Bone marrow (tissue), 2 donors: ENCODE data around the gene NKD2.
"Not testable (repeated sequence)": the region's sequence is repeated elsewhere in the genome, so short reads cannot be mapped to it uniquely, and the experiment has no call there.

Source experiments
- DNase-seq, 2 donors: peaks; one replicate each; lab custom pipeline; 2025; lab: John Stamatoyannopoulos, UW

The NKD2 gene

DNA sequence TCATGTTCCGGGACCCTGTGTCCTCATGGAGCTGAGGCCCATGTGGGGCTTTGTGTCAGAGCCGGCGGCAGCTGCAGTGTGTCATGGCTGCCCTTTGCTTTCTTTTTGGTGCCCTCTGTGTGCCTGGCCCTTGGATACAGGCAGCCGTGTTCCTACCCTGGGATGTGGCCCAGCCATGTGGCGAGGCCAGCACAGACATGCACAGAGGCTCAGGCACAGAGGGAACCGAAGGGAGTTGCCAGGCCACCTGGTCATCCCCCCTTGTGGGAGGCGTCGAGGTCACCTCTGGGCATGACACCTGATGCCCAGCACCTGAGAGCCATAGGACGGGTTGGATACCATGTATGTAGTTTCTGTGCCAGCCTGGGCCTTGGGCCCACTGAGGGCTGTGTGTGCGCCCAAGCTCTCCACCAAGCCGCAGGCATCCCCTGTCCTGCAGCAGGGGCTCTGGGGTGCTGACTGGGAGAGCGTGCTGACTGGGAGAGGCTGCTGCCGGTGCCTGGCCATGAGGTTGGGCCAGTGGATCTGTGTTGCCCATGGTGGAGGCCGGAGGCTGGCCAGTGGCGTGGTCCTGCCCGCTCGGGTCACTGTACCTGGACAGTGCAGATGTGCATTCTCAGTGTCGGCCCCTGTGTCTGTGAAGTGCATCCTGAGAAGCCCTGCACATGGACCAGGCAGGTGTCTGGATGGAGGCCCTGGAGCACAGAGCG is 4.8 kb downstream of the NKD2 start:
- no peak for DNase-seq

GRCh38 chr5:1013948-1014301 is 5.3 kb downstream of the NKD2 start:
- DNase-seq: no peak

GRCh38 chr5:1014346-1014745 is 5.7 kb downstream of the NKD2 start:
- no peak for DNase-seq

DNA sequence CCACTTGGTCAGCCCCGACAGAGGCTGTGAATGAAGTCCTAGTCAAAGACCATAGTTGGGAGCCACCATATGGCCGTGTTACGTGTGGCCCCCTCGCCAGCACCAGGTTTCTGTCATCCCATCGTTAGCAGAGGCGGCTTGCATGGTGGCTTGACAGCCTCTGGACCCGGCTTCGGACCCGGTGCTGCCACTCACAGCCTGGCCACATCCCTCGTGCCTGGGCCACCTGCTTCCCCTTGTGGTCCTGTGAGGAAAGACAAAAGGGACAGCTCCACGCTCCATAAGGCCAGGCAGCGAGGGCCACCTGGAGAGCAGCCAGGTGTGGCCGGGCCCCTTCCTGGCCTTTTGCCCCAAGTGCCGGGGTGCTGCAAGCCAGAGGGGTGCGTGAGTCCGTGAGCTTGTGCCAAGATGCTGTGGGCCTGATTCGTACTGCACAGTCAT is 6.2 kb downstream of the NKD2 start:
- DNase-seq: no peak

GRCh38 chr5:1015507-1015906 is 6.9 kb downstream of the NKD2 start:
- no peak for DNase-seq

DNA sequence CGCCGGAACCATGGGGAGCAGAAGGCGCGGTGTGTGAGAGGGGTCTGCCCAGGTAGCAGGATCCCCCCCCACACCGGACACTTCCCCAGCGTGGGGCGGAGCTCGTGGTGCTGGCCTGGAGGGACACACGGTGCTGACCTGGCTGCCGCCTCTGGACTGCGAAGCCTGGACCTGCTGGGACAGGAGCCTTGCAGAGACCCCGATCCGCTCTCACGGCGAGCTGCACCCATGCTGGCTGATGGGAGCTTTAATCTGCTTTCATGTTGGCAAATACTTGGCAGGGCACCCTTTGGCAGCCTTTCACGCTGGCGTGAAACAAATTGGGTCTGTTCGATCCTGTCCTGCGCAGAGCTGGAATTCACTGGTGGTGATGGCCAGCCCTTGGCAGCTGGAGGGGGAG is 7.4 kb downstream of the NKD2 start:
- no peak for DNase-seq

DNA sequence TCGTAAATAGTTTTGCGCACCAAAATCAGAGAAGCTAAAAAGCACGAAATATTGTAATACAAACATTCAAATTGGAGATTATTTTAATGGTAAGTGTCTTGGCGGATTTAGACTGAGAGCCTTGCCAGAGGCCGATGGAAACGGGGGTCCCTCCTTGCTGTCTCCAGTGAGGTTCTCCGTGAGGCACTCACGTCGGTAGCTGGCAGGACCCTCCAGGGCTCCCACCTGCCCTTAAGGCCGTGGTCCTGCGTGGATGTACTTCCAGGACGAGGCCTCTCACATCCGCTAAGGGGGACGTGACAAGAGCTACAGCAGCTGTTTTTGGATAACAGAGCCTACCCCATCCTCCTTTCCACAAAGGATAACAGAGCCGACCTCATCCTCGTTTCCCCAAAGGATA is 7.9 kb downstream of the NKD2 start:
- no peak for DNase-seq

GRCh38 chr5:1017056-1017455 is 8.5 kb downstream of the NKD2 start:
- DNase-seq: no peak

GRCh38 chr5:1017691-1018455 is 9.3 kb downstream of the NKD2 start:
- DNase-seq: no peak

GRCh38 chr5:1018596-1018995 is 10.0 kb downstream of the NKD2 start:
- DNase-seq: no peak

DNA sequence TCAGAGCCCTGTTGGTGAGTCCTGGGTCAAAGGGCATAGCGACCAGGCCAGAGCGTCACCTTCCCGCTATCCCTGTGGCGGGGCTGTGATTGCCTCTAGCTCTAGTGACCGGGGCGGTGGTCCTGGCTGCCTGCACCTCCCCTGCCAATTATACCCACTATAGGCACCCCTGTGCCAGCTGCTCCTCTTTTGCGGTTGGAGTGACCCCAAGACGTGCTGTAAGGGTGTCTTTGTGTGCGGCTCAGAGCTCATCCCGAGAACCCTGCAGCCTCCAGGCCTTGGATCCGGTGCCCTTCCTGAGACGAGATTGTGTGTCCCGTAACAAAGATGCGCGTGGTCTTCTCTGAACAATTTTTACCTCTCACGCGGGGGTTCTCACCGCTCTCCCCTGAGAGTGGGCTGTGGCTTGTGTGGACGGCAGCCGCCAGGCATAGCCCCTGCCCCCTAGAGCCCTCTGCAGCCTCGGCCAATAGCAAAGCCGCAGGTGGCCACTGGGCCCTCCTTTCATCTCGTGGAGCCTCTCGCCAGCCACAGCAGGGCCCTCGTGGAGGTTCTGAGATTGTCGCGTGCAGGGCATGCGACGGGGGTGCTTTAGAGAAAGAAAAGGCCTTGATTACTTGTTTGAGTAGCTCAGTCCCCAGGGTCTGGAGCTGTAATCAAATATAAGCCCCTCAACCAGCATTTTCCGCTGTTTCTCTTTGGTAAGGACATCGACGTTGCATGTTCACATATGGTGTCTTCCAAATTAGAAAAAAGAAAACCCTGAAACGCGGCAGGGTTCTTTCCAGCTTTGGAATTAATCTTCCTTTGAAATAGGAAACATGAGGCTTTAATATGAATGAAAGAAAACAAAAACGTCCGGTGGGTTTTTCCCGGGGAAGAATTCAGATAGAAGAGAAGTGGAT is 10.7 kb downstream of the NKD2 start:
- no peak for DNase-seq

- DNase-seq: no peak
These were observed 11.9 kb downstream of the NKD2 start for GRCh38 chr5:1020452-1020961.

DNA sequence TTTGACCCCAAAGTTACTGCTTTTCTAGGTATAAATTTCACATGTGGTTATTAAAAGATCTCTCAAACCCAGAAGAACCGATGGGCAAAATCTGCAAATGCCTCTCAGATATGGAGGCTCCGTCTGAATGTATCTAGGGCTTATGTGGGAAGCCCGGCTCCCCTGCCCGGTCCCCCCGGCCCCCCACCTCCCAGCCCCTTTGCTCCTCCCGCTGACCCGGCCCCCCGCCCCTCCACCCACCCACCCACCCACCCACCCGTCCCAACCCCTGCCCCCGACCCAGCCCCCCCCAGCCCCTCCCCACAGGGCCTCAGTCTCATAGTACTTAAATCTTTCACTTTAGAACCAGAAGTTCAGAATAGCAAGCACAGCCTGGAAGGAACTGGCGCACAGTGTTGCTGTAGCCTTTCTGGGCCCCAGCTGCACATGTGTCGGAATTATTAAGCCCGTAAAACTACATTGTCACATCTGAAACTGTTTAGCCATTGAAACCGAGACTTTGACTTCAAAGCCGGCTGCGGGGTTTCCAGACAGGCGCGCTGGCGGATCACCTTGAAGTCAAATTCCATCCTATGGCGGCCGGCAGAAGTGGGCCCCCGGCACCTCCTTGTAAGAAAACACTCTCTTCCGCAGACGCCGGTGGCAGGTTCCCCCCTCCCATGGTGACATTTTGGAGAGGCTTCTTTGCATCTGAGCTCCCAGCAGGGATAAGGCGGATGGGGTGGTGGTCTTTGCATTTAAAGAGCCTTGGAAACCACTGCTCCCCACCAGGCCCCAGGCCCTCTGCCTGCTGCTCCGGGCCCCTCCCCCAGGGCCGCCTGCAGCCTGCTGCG is 12.8 kb downstream of the NKD2 start:
- DNase-seq: no peak

DNA sequence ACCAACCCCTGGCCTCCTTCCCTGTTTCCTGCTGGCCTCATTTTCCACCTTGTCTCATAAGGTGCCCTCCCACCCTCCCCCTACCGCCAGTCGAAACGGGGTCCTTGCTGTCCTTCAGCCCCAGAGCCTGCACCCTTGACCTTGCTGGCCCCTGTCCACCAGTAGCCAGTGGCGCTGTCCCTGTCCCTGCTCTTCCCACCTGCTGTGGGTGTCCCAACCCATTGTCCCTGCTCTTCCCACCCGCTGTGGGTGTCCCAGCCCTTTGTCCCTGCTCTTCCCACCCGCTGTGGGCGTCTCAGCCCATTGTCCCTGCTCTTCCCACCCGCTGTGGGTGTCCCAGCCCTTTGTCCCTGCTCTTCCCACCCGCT is 13.4 kb downstream of the NKD2 start:
- not testable (repeated sequence) for DNase-seq

- DNase-seq: no peak
These were observed 18.4 kb downstream of the NKD2 start for GRCh38 chr5:1026700-1027621.

GRCh38 chr5:1027631-1028441 is 19.2 kb downstream of the NKD2 start:
- DNase-seq: no peak

- no peak for DNase-seq
These were observed 20.1 kb downstream of the NKD2 start for GRCh38 chr5:1028481-1029281.

DNA sequence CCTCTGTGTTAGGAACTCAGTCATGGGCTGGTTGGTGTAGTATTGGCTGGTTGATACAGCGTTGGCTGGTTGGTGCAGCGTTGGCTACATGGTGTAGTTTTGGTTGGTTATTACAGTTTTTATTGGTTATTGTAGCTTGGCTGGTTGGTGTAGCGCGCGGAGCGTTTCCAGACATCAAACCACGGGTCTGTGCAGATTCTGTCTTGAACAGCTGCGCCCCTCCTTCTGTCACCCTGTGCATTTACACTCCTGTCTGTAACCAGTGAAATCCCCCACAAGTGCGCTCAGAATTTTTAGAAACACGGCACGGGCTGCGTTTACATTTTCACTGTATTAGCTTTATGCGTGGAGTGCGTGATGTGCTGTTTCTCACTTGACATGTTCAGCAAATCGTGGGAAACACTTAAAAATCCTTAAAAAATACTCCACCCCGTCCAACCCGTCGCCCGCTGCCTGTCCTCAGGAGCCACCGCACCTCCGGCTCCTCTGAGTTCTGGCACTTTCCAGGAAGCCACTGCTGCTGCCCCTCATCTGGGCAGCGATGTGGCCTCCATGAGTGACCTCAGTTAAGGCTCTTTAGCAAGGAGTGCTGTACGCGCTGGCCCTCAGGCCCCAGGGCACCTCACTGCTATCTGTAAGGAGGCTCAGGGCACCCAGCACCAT is 20.8 kb downstream of the NKD2 start:
- no peak for DNase-seq
